Heart left ventricle (tissue), 16 donors: Measurements from ENCODE around the gene RPL18A. TPM values are rescaled to one million over a fixed set of nuclear protein-coding genes. Genes with fewer than 3 reads are reported as not detected.

Experiments used
- ATAC-seq, 4 donors: fragments of 200-7000 bp; cut with Tn5 transposase; one replicate each; pipeline ENCODE4 v1.9.1; 2020 to 2022; ENCODE audit warnings: moderate library complexity in 4 of 4, mild to moderate bottlenecking in 3 of 4, moderate number of reproducible peaks in 1 of 4
- DNase-seq, 5 donors: peaks; one replicate each; pipeline ENCODE4 v3.0.0-alpha.2; 2020
- H3K27ac ChIP-seq, 12 donors: fragments of 200-600 bp; sonication (generic) in 4 of 12; one replicate each; pipeline versions ENCODE4 v1.5.0 to v1.8.0; 2016 to 2022; ENCODE audit warnings: mild to moderate bottlenecking in 2 of 12
- H3K27me3 ChIP-seq, 9 donors: fragments of 200-600 bp; sonication (generic) in 2 of 9; one replicate each; pipeline versions ENCODE4 v1.5.1 to v1.8.0; 2016 to 2022; ENCODE audit warnings: mild to moderate bottlenecking in 3 of 9
- H3K36me3 ChIP-seq, 9 donors: fragments of 200-600 bp; sonication (generic) in 2 of 9; one replicate each; pipeline versions ENCODE4 v1.5.0 to v1.8.0; 2018 to 2022; ENCODE audit warnings: mild to moderate bottlenecking in 2 of 9
- H3K4me1 ChIP-seq, 12 donors: fragments of 200-600 bp; sonication (generic) in 4 of 12; one replicate each; pipeline versions ENCODE4 v1.5.0 to v1.8.0; 2016 to 2022; ENCODE audit warnings: mild to moderate bottlenecking in 3 of 12
- H3K4me3 ChIP-seq, 12 donors: fragments of 200-600 bp; sonication (generic) in 4 of 12; one replicate each; pipeline versions ENCODE4 v1.5.0 to v1.8.0; 2017 to 2022; ENCODE audit warnings: mild to moderate bottlenecking in 9 of 12, moderate library complexity in 4 of 12
- H3K9me3 ChIP-seq, 12 donors: fragments of 200-600 bp; sonication (generic) in 4 of 12; one replicate each; pipeline versions ENCODE4 v1.5.0 to v1.8.0; 2016 to 2022; ENCODE audit warnings: mild to moderate bottlenecking in 1 of 12
- CTCF ChIP-seq, 12 donors: fragments of 200-600 bp; sonication (generic) in 4 of 12; IDR thresholded peaks; one replicate each; pipeline versions ENCODE4 v1.5.0 to v1.8.0; 2018 to 2022; ENCODE audit warnings: antibody characterized with exemption in 12 of 12, mild to moderate bottlenecking in 5 of 12
- POLR2A ChIP-seq, 2 donors: fragments of 450-650 bp; IDR thresholded peaks; one replicate each; pipeline ENCODE4 v1.6.1; 2017; ENCODE audit warnings: antibody characterized with exemption in 2 of 2, mild to moderate bottlenecking in 2 of 2, moderate library complexity in 2 of 2
- WGBS, 4 donors: extraction: QIAGEN DNeasy Blood & Tissue Kit in 2 of 4; methylation state at CpG; one replicate each; pipeline versions ENCODE4 v1.1.5 to v1.1.7; 2013 to 2018; 5-methylcytosine and 5-hydroxymethylcytosine counted together
- intact Hi-C, 10 donors: fragments of 100-400 bp; cut with DNase I; formaldehyde crosslinking; loops; one replicate each; pipeline versions ENCODE4 v1.11.1 to v1.14.2; 2022
- polyA plus RNA-seq, 2 donors: library from polyadenylated mRNA; stranded (reverse); fragments of 200-250 nt; gene quantifications; one replicate each; pipeline ENCODE4 v1.2.3, GENCODE V29; 2013
- total RNA-seq, 9 donors: library from RNA; depleted of rRNA in 2 of 9; stranded (reverse); fragments of >200 nt in 2 of 9; fragmentation: NEBNext Ultra II Directional in 3 of 9; extraction: Animal tissue kit (Norgen Biotek cat#: 25700) in 3 of 9; gene quantifications; one replicate each; pipeline versions ENCODE4 v1.1.0 to v1.2.4, GENCODE V29; 2016 to 2023
- donor health status: ischemic (EF 13 %, LVEDD 7.1; RV severe dilation, severe dysfunction).
- donor health status: healthy with polysubstance abuse.
- donor health status: DM: no; HTN: yes; CAD: no.
- donor health status: DM: no; HTN: no; CAD: no.
- donor health status: ischemic (EF 25% LVEDD 6.9; RV normal size, moderate dysfunction).
- donor health status: ischemic (EF 25% LVEDD 5.7; RV mildly dilated, moderate dysfunction).
- donor health status: healthy.
- donor health status: DM: yes; HTN: yes; CAD: no.
- donor health status: ischemic (EF 35%, LVEDD 5.7; RV mildly dilated, moderate dysfunction).
- donor health status: nonischemic (EF 11% LVEDD 7.7; RV severe dilation, severe dysfunction).
- donor health status: DM: yes; HTN: yes; CAD: no.
- donor health status: PGD.
- donor health status: ischemic (EF 29% LVEDD 5.4; RV normal size, mild dysfunction).
- donor health status: nonischemic (EF 23%, LVEDD 6.1; RV moderate dilation, normal function).

RPL18A gene
- total and polyA plus RNA-seq, 11 donors: 566 to 2,031 (median 765) TPM

GRCh38 chr19:17908244-17908643, 48.5 kb downstream of the RPL18A start:
- DNase-seq (no peak), ATAC-seq (no peak)
- Histone ChIP-seq H3K36me3 (no peaks in the 10 kb centered on the region), H3K4me1 (no peaks in the 10 kb centered on the region), H3K4me3 (no peak overlapping the region), H3K27me3 (peaks cover 0 to 12% (median 0%) of the 10 kb centered on the region in 9 donors), H3K9me3 (peaks cover 0 to 21% (median 12%) of the 10 kb centered on the region in 12 donors), H3K27ac (no peak overlapping the region)
- intact Hi-C loops: no loop called here
- 86 to 90% (median 88%) methylated on average over 3 of the region's 3 CpGs for whole genome bisulfite sequencing, 4 donors
- TF ChIP-seq POLR2A (IDR thresholded peaks at IDR 0.05): no peak
- TF ChIP-seq CTCF (IDR thresholded peaks at IDR 0.05): no peak

- DNase-seq (no peak), ATAC-seq (no peak)
- no peak overlapping the region for H3K4me3 ChIP-seq
- H3K36me3 ChIP-seq: no peaks in the 10 kb centered on the region
- no peak overlapping the region for H3K27ac ChIP-seq
- H3K4me1 ChIP-seq: no peaks in the 10 kb centered on the region
- H3K27me3 ChIP-seq: peaks cover 0 to 13% (median 0%) of the 10 kb centered on the region in 9 donors
- TF ChIP-seq CTCF (IDR thresholded peaks at IDR 0.05): no peak
- no peak for TF ChIP-seq POLR2A (IDR thresholded peaks at IDR 0.05)
- intact Hi-C loops: no loop called here
- peaks cover 0 to 29% (median 18%) of the 10 kb centered on the region in 12 donors for H3K9me3 ChIP-seq
- 59 to 63% (median 62%) methylated on average over 7 of the region's 7 CpGs for WGBS, 4 donors
Observed at GRCh38 chr19:17909003-17909732, 49.5 kb downstream of the RPL18A start.

GRCh38 chr19:17910791-17911360, 51.2 kb downstream of the RPL18A start:
- Histone ChIP-seq H3K4me1 (no peaks in the 10 kb centered on the region), H3K36me3 (no peaks in the 10 kb centered on the region), H3K27ac (no peak overlapping the region), H3K27me3 (peaks cover 0 to 17% (median 0%) of the 10 kb centered on the region in 9 donors), H3K9me3 (peaks cover 0 to 29% (median 18%) of the 10 kb centered on the region in 12 donors), H3K4me3 (no peak overlapping the region)
- intact Hi-C loops: no loop called here
- TF ChIP-seq CTCF (IDR thresholded peaks at IDR 0.05) (no peak), POLR2A (IDR thresholded peaks at IDR 0.05) (no peak)
- ATAC-seq (no peak), DNase-seq (no peak)
- 79 to 85% (median 81%) methylated on average over 11 of the region's 11 CpGs for WGBS, 4 donors

Other genes with a start within 250 kb of the RPL18A start
- 1 to 10 TPM in 1 of 9 donors, under 1 TPM in 7, not detected in 1; 0.02 to 1.1 (median 0.09) TPM for gene UNC13A, start 171.6 kb upstream of the RPL18A start, total RNA-seq
- under 1 TPM; 0.04 to 0.19 TPM for gene UNC13A, start 171.6 kb upstream of the RPL18A start, polyA plus RNA-seq
- gene MAP1S, start 140.4 kb upstream of the RPL18A start, total RNA-seq: 10 to 100 TPM; 19.5 to 47.9 (median 24.1) TPM
- 10 to 100 TPM; 17.1 to 20.0 TPM for gene MAP1S, start 140.4 kb upstream of the RPL18A start, polyA plus RNA-seq
- 1 to 10 TPM in 4 of 9 donors, under 1 TPM in 5; 0.29 to 3.3 (median 0.77) TPM for gene FCHO1, start 108.4 kb upstream of the RPL18A start, total RNA-seq
- under 1 TPM; 0.34 to 0.49 TPM for gene FCHO1, start 108.4 kb upstream of the RPL18A start, polyA plus RNA-seq
- gene B3GNT3, start 64.8 kb upstream of the RPL18A start, total RNA-seq: not detected
- not detected for gene B3GNT3, start 64.8 kb upstream of the RPL18A start, polyA plus RNA-seq
- gene INSL3, start 38.4 kb upstream of the RPL18A start, total RNA-seq: under 1 TPM in 1 of 9 donors, not detected in 8; 0.56 TPM
- gene INSL3, start 38.4 kb upstream of the RPL18A start, polyA plus RNA-seq: not detected
- gene JAK3, start 11.9 kb upstream of the RPL18A start, total RNA-seq: 10 to 100 TPM in 1 of 9 donors, 1 to 10 TPM in 7, under 1 TPM in 1; 0.77 to 29.2 (median 1.8) TPM
- gene JAK3, start 11.9 kb upstream of the RPL18A start, polyA plus RNA-seq: 1 to 10 TPM in 1 of 2 donors, under 1 TPM in 1; 0.99 to 1.1 TPM
- not detected for gene SLC5A5, start 12.0 kb downstream of the RPL18A start, total RNA-seq
- gene SLC5A5, start 12.0 kb downstream of the RPL18A start, polyA plus RNA-seq: not detected
- 100 to 1,000 TPM in 1 of 9 donors, 10 to 100 TPM in 8; 45.4 to 115 (median 66.1) TPM for gene CCDC124, start 73.1 kb downstream of the RPL18A start, total RNA-seq
- gene CCDC124, start 73.1 kb downstream of the RPL18A start, polyA plus RNA-seq: 100 to 1,000 TPM; 157 to 195 TPM
- under 1 TPM in 2 of 9 donors, not detected in 7; 0.07 to 0.27 TPM for gene KCNN1, start 107.2 kb downstream of the RPL18A start, total RNA-seq
- under 1 TPM; 0.03 to 0.08 TPM for gene KCNN1, start 107.2 kb downstream of the RPL18A start, polyA plus RNA-seq
- 10 to 100 TPM in 4 of 9 donors, 1 to 10 TPM in 5; 5.8 to 35.5 (median 9.9) TPM for gene ARRDC2, start 148.3 kb downstream of the RPL18A start, total RNA-seq
- 10 to 100 TPM; 14.9 to 26.1 TPM for gene ARRDC2, start 148.3 kb downstream of the RPL18A start, polyA plus RNA-seq
- 1 to 10 TPM in 2 of 9 donors, under 1 TPM in 5, not detected in 2; 0.40 to 8.1 (median 0.66) TPM for gene IL12RB1, start 227.0 kb downstream of the RPL18A start, total RNA-seq
- under 1 TPM; 0.19 to 0.35 TPM for gene IL12RB1, start 227.0 kb downstream of the RPL18A start, polyA plus RNA-seq
- 1 to 10 TPM; 2.8 to 9.8 (median 5.2) TPM for gene MAST3, start 237.9 kb downstream of the RPL18A start, total RNA-seq
- 1 to 10 TPM; 1.5 to 2.9 TPM for gene MAST3, start 237.9 kb downstream of the RPL18A start, polyA plus RNA-seq